Fibroblast of villous mesenchyme (primary cell): ENCODE data around the gene CTTNBP2NL. TPM values are rescaled to one million over a fixed set of nuclear protein-coding genes. Genes with fewer than 3 reads are reported as not detected.
"Not testable (repeated sequence)": the region's sequence is repeated elsewhere in the genome, so short reads cannot be mapped to it uniquely, and the experiment has no call there.

Experiments used
- DNase-seq: peaks from one replicate; pipeline ENCODE4 v3.0.0-alpha.2; 2010; ENCODE audit warnings: low read depth
- H3K4me3 ChIP-seq: 2 replicates; pipeline ENCODE4 v1.5.1; 2011; ENCODE audit warnings: low read depth, mild to moderate bottlenecking, low read length
- CTCF ChIP-seq: IDR thresholded peaks from 2 replicates; pipeline ENCODE4 v1.5.1; 2012; ENCODE audit warnings: low read depth, mild to moderate bottlenecking, low read length; ENCODE audit not compliant: insufficient read depth
- total RNA-seq: library from RNA; depleted of rRNA; stranded (reverse); fragments of >200 nt; gene quantifications from 2 replicates; pipeline ENCODE4 v1.2.3, GENCODE V29; 2012

CTTNBP2NL gene
- total RNA-seq, 1 donor = 30.2 TPM

GRCh38 chr1:112423207-112423606 lies 27.2 kb downstream of the CTTNBP2NL start:
- DNase-seq = no peak
- H3K4me3 ChIP-seq = no peak overlapping the region
- no peak for TF ChIP-seq CTCF

GRCh38 chr1:112423666-112424065 lies 27.7 kb downstream of the CTTNBP2NL start:
- not testable (repeated sequence) for DNase-seq, H3K4me3 ChIP-seq

GRCh38 chr1:112429749-112430148 lies 33.7 kb downstream of the CTTNBP2NL start:
- H3K4me3 ChIP-seq = no peak overlapping the region
- DNase-seq = no peak
- TF ChIP-seq CTCF = no peak

- TF ChIP-seq CTCF = no peak
- H3K4me3 ChIP-seq = no peak overlapping the region
- DNase-seq = no peak
Measured at GRCh38 chr1:112431038-112431437, 35.0 kb downstream of the CTTNBP2NL start.

- DNase-seq = no peak
- TF ChIP-seq CTCF = no peak
- H3K4me3 ChIP-seq = no peak overlapping the region
Measured at GRCh38 chr1:112435448-112435847, 39.4 kb downstream of the CTTNBP2NL start.

- H3K4me3 ChIP-seq = no peak overlapping the region
- no peak for DNase-seq
- TF ChIP-seq CTCF = no peak
Measured at GRCh38 chr1:112436384-112437156, 40.6 kb downstream of the CTTNBP2NL start.

GRCh38 chr1:112438156-112438555 lies 42.1 kb downstream of the CTTNBP2NL start:
- not testable (repeated sequence) for DNase-seq, H3K4me3 ChIP-seq

GRCh38 chr1:112439592-112439991 lies 43.6 kb downstream of the CTTNBP2NL start:
- DNase-seq = no peak
- H3K4me3 ChIP-seq = no peak overlapping the region
- no peak for TF ChIP-seq CTCF
